ENCODE data around the gene PIP5KL1.

Gene PIP5KL1

DNA sequence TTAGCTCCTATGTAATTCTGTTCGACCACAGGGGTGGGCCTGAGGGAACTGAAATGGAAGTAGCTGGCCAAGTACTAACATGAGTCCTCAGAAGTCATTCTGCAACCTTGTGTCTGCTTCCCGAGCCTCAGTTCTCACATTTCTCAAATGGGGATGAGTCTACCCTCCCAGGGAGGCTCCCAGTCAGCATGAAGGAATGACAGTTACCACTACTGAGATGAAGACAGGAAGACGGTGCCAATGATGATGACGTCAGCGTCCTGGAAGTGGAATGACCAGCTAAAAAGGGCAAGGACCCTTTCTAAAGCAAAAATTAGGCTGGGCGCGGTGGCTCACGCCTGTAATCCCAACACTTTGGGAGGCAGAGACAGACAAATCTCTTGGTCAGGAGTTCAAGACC lies 6.8 kb downstream of the PIP5KL1 start:
- H3K27me3 ChIP-seq (ENCODE audit: control insufficient read depth in 1 of 2, insufficient read depth in 2 of 2, low read length in 2 of 2) = peaks cover 13 to 28% of the 10 kb centered on the region in 2 donors

GRCh38 chr9:127923046-127923445 lies 7.5 kb downstream of the PIP5KL1 start:
- no peak overlapping the region for H3K27ac ChIP-seq (ENCODE audit: low read depth, low read length)
- H3K4me1 ChIP-seq (ENCODE audit: control insufficient read depth in 1 of 2, insufficient read depth in 2 of 2, low read length in 2 of 2) = peaks cover 23 to 39% of the 10 kb centered on the region in 2 donors
- peaks cover 13 to 21% of the 10 kb centered on the region in 2 donors for H3K27me3 ChIP-seq (ENCODE audit: control insufficient read depth in 1 of 2, insufficient read depth in 2 of 2, low read length in 2 of 2)
- no peaks in the 10 kb centered on the region for H3K36me3 ChIP-seq (ENCODE audit: control insufficient read depth in 1 of 2, insufficient read depth in 2 of 2, low read length in 2 of 2)
- H3K9me3 ChIP-seq (ENCODE audit: control insufficient read depth in 1 of 2, low read length in 2 of 2) = no peaks in the 10 kb centered on the region
- H3K4me3 ChIP-seq (ENCODE audit: low read depth in 1 of 2, low read length in 2 of 2) = no peak overlapping the region
- H3K9ac ChIP-seq (ENCODE audit: low read depth in 1 of 2, low read length in 2 of 2) = no peak overlapping the region

More for the DNA sequence above, 6.8 kb downstream of the PIP5KL1 start:
- Histone ChIP-seq H3K9ac (ENCODE audit: low read depth in 1 of 2, low read length in 2 of 2) (no peak overlapping the region), H3K9me3 (ENCODE audit: control insufficient read depth in 1 of 2, low read length in 2 of 2) (no peaks in the 10 kb centered on the region), H3K4me3 (ENCODE audit: low read depth in 1 of 2, low read length in 2 of 2) (no peak overlapping the region), H3K36me3 (ENCODE audit: control insufficient read depth in 1 of 2, insufficient read depth in 2 of 2, low read length in 2 of 2) (no peaks in the 10 kb centered on the region), H3K27ac (ENCODE audit: low read depth, low read length) (no peak overlapping the region), H3K4me1 (ENCODE audit: control insufficient read depth in 1 of 2, insufficient read depth in 2 of 2, low read length in 2 of 2) (peaks cover 22 to 38% of the 10 kb centered on the region in 2 donors)

GRCh38 chr9:127921557-127922120 lies 8.9 kb downstream of the PIP5KL1 start:
- peaks cover 25 to 33% of the 10 kb centered on the region in 2 donors for H3K4me1 ChIP-seq (ENCODE audit: control insufficient read depth in 1 of 2, insufficient read depth in 2 of 2, low read length in 2 of 2)
- no peaks in the 10 kb centered on the region for H3K9me3 ChIP-seq (ENCODE audit: control insufficient read depth in 1 of 2, low read length in 2 of 2)
- H3K27me3 ChIP-seq (ENCODE audit: control insufficient read depth in 1 of 2, insufficient read depth in 2 of 2, low read length in 2 of 2) = peaks cover 7 to 12% of the 10 kb centered on the region in 2 donors
- peak overlapping the region in 1 of 2 donors; percentile 40 for H3K4me3 ChIP-seq (ENCODE audit: low read depth in 1 of 2, low read length in 2 of 2)
- no peak overlapping the region for H3K27ac ChIP-seq (ENCODE audit: low read depth, low read length)
- no peak overlapping the region for H3K9ac ChIP-seq (ENCODE audit: low read depth in 1 of 2, low read length in 2 of 2)
- no peaks in the 10 kb centered on the region for H3K36me3 ChIP-seq (ENCODE audit: control insufficient read depth in 1 of 2, insufficient read depth in 2 of 2, low read length in 2 of 2)

DNA sequence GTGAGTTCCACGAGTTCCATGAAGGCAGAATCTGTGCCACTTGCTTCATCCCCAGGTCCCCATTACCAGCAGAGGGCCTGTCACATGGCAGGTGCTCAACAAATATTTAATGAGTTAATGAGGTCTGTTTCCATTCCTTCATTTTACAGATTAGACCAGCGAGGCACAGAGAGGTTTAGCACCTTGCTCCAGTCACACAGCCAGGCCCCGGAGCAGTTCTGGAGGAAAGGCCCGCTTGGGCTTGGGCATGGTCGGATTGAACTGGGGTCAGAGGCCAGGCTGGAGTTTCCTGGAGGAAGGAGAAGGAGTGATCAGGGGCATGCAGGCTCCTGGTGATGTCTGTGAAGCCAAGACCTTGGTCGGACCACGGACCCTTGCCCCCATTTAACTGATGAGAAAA lies 9.8 kb downstream of the PIP5KL1 start:
- no peak overlapping the region for H3K4me3 ChIP-seq (ENCODE audit: low read depth in 1 of 2, low read length in 2 of 2)
- no peaks in the 10 kb centered on the region for H3K9me3 ChIP-seq (ENCODE audit: control insufficient read depth in 1 of 2, low read length in 2 of 2)
- peaks cover 29 to 39% of the 10 kb centered on the region in 2 donors for H3K4me1 ChIP-seq (ENCODE audit: control insufficient read depth in 1 of 2, insufficient read depth in 2 of 2, low read length in 2 of 2)
- no peak overlapping the region for H3K27ac ChIP-seq (ENCODE audit: low read depth, low read length)
- H3K9ac ChIP-seq (ENCODE audit: low read depth in 1 of 2, low read length in 2 of 2) = no peak overlapping the region
- no peaks in the 10 kb centered on the region for H3K36me3 ChIP-seq (ENCODE audit: control insufficient read depth in 1 of 2, insufficient read depth in 2 of 2, low read length in 2 of 2)
- peaks cover 4 to 10% of the 10 kb centered on the region in 2 donors for H3K27me3 ChIP-seq (ENCODE audit: control insufficient read depth in 1 of 2, insufficient read depth in 2 of 2, low read length in 2 of 2)

GRCh38 chr9:127919253-127919815 lies 11.2 kb downstream of the PIP5KL1 start:
- no peak overlapping the region for H3K4me3 ChIP-seq (ENCODE audit: low read depth in 1 of 2, low read length in 2 of 2)
- H3K36me3 ChIP-seq (ENCODE audit: control insufficient read depth in 1 of 2, insufficient read depth in 2 of 2, low read length in 2 of 2) = no peaks in the 10 kb centered on the region
- H3K27ac ChIP-seq (ENCODE audit: low read depth, low read length) = no peak overlapping the region
- no peaks in the 10 kb centered on the region for H3K9me3 ChIP-seq (ENCODE audit: control insufficient read depth in 1 of 2, low read length in 2 of 2)
- peak overlapping the region; percentile 13 to 25 for H3K9ac ChIP-seq (ENCODE audit: low read depth in 1 of 2, low read length in 2 of 2)
- peaks cover 0 to 4% of the 10 kb centered on the region in 2 donors for H3K27me3 ChIP-seq (ENCODE audit: control insufficient read depth in 1 of 2, insufficient read depth in 2 of 2, low read length in 2 of 2)
- peaks cover 42 to 52% of the 10 kb centered on the region in 2 donors for H3K4me1 ChIP-seq (ENCODE audit: control insufficient read depth in 1 of 2, insufficient read depth in 2 of 2, low read length in 2 of 2)

- H3K36me3 ChIP-seq (ENCODE audit: control insufficient read depth in 1 of 2, insufficient read depth in 2 of 2, low read length in 2 of 2) = no peaks in the 10 kb centered on the region
- peak overlapping the region; percentile 13 to 25 for H3K9ac ChIP-seq (ENCODE audit: low read depth in 1 of 2, low read length in 2 of 2)
- H3K27me3 ChIP-seq (ENCODE audit: control insufficient read depth in 1 of 2, insufficient read depth in 2 of 2, low read length in 2 of 2) = peaks cover 0 to under 1% of the 10 kb centered on the region in 2 donors
- no peak overlapping the region for H3K4me3 ChIP-seq (ENCODE audit: low read depth in 1 of 2, low read length in 2 of 2)
- H3K4me1 ChIP-seq (ENCODE audit: control insufficient read depth in 1 of 2, insufficient read depth in 2 of 2, low read length in 2 of 2) = peaks cover 42 to 52% of the 10 kb centered on the region in 2 donors
- H3K27ac ChIP-seq (ENCODE audit: low read depth, low read length) = no peak overlapping the region
- no peaks in the 10 kb centered on the region for H3K9me3 ChIP-seq (ENCODE audit: control insufficient read depth in 1 of 2, low read length in 2 of 2)
These were observed 12.1 kb downstream of the PIP5KL1 start for GRCh38 chr9:127918183-127919107.

DNA sequence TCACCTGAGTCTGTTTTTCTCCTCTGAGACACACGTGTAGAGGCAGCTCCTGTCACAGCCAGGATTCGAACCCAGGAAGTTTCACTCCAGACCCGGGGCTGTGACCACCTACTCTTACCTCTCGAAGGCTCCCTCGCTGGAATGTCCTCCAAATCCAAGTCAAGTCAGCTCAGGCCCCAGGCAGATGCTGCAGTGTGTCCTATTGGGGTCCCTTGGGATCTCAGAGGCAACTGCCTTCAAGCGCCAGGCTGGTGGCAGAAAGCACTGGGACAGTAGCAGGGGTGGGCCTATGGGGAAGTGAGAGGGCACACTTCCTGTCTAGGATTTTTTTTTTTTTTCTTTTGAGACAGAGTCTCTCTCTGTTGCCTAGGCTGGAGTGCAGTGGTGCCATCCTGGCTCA lies 13.0 kb downstream of the PIP5KL1 start:
- no peaks in the 10 kb centered on the region for H3K27me3 ChIP-seq (ENCODE audit: control insufficient read depth in 1 of 2, insufficient read depth in 2 of 2, low read length in 2 of 2)
- H3K9me3 ChIP-seq (ENCODE audit: control insufficient read depth in 1 of 2, low read length in 2 of 2) = no peaks in the 10 kb centered on the region
- H3K36me3 ChIP-seq (ENCODE audit: control insufficient read depth in 1 of 2, insufficient read depth in 2 of 2, low read length in 2 of 2) = peaks cover 2 to 4% of the 10 kb centered on the region in 2 donors
- H3K4me1 ChIP-seq (ENCODE audit: control insufficient read depth in 1 of 2, insufficient read depth in 2 of 2, low read length in 2 of 2) = peaks cover 48 to 58% of the 10 kb centered on the region in 2 donors
- peak overlapping the region in 1 of 2 donors; percentile 25 for H3K4me3 ChIP-seq (ENCODE audit: low read depth in 1 of 2, low read length in 2 of 2)
- H3K9ac ChIP-seq (ENCODE audit: low read depth in 1 of 2, low read length in 2 of 2) = no peak overlapping the region
- peak overlapping the region; percentile 14 for H3K27ac ChIP-seq (ENCODE audit: low read depth, low read length)

GRCh38 chr9:127916720-127917581 lies 13.6 kb downstream of the PIP5KL1 start, which contains the start of gene ST6GALNAC4:
ST6GALNAC4 (minus strand) TSS chr9:127917041; CDS start chr9:127916419, 622 bp downstream.
- Histone ChIP-seq H3K27ac (ENCODE audit: low read depth, low read length) (peak within 1 kb of the TSS; percentile 14), H3K4me3 (ENCODE audit: low read depth in 1 of 2, low read length in 2 of 2) (peak within 1 kb of the TSS; percentile 80 to 93), H3K27me3 (ENCODE audit: control insufficient read depth in 1 of 2, insufficient read depth in 2 of 2, low read length in 2 of 2) (no peaks in the 10 kb centered on the region), H3K4me1 (ENCODE audit: control insufficient read depth in 1 of 2, insufficient read depth in 2 of 2, low read length in 2 of 2) (peaks cover 51 to 62% of the 10 kb centered on the region in 2 donors), H3K36me3 (ENCODE audit: control insufficient read depth in 1 of 2, insufficient read depth in 2 of 2, low read length in 2 of 2) (peaks cover 8 to 10% of the 10 kb centered on the region in 2 donors), H3K9ac (ENCODE audit: low read depth in 1 of 2, low read length in 2 of 2) (peak within 1 kb of the TSS; percentile 72 to 90), H3K9me3 (ENCODE audit: control insufficient read depth in 1 of 2, low read length in 2 of 2) (no peaks in the 10 kb centered on the region)

- H3K36me3 ChIP-seq (ENCODE audit: control insufficient read depth in 1 of 2, insufficient read depth in 2 of 2, low read length in 2 of 2) = peaks cover 9 to 15% of the 10 kb centered on the region in 2 donors
- peaks cover 51 to 56% of the 10 kb centered on the region in 2 donors for H3K4me1 ChIP-seq (ENCODE audit: control insufficient read depth in 1 of 2, insufficient read depth in 2 of 2, low read length in 2 of 2)
- no peaks in the 10 kb centered on the region for H3K27me3 ChIP-seq (ENCODE audit: control insufficient read depth in 1 of 2, insufficient read depth in 2 of 2, low read length in 2 of 2)
These were observed 14.5 kb downstream of the PIP5KL1 start for GRCh38 chr9:127915801-127916719.

More at GRCh38 chr9:127915801-127916719, 14.5 kb downstream of the PIP5KL1 start:
- Histone ChIP-seq H3K27ac (ENCODE audit: low read depth, low read length) (peak overlapping the region; percentile 2), H3K9ac (ENCODE audit: low read depth in 1 of 2, low read length in 2 of 2) (peak overlapping the region; percentile 72 to 90), H3K4me3 (ENCODE audit: low read depth in 1 of 2, low read length in 2 of 2) (peak overlapping the region; percentile 80 to 93), H3K9me3 (ENCODE audit: control insufficient read depth in 1 of 2, low read length in 2 of 2) (no peaks in the 10 kb centered on the region)

All from duodenal mucosa (tissue), 2 donors.